Loucy (cell line): ENCODE results near the gene LCN15.

Experiments
- H2AFZ ChIP-seq: fragments of 200-600 bp; sonication (generic); 2 replicates; pipeline ENCODE4 v1.6.0; 2016; ENCODE audit warnings: antibody characterized with exemption, mild to moderate bottlenecking, low read length, moderate library complexity
- H3F3A ChIP-seq: fragments of 200-600 bp; 2 replicates; pipeline ENCODE4 v1.6.0; 2016; ENCODE audit warnings: antibody characterized with exemption, low read depth, mild to moderate bottlenecking
- H3K27me3 ChIP-seq: fragments of 200-600 bp; sonication (generic); 2 replicates; pipeline ENCODE4 v1.6.1; 2014; ENCODE audit warnings: low read length, mild to moderate bottlenecking; ENCODE audit not compliant: insufficient read depth, poor library complexity, severe bottlenecking
- H3K36me3 ChIP-seq: fragments of 200-600 bp; sonication (generic); 2 replicates; pipeline ENCODE4 v1.6.1; 2016; ENCODE audit warnings: low read length; ENCODE audit not compliant: insufficient read depth
- H3K4me1 ChIP-seq: fragments of 200-600 bp; sonication (generic); 2 replicates; pipeline ENCODE4 v1.5.1; 2014; ENCODE audit warnings: low read length, mild to moderate bottlenecking; ENCODE audit not compliant: insufficient read depth, poor library complexity, severe bottlenecking
- H3K4me2 ChIP-seq: fragments of 200-600 bp; sonication (generic); 2 replicates; pipeline ENCODE4 v1.6.0; 2014; ENCODE audit warnings: antibody characterized with exemption, low read length, low read depth, mild to moderate bottlenecking; ENCODE audit not compliant: poor library complexity, severe bottlenecking
- H3K4me3 ChIP-seq: fragments of 200-600 bp; sonication (generic); 2 replicates; pipeline ENCODE4 v1.5.1; 2014; ENCODE audit warnings: low read length, mild to moderate bottlenecking, mixed read lengths; ENCODE audit not compliant: poor library complexity, severe bottlenecking
- H3K79me2 ChIP-seq: fragments of 200-600 bp; sonication (generic); 2 replicates; pipeline ENCODE4 v1.6.1; 2014; ENCODE audit warnings: low read length; ENCODE audit not compliant: insufficient read depth
- H3K9ac ChIP-seq: fragments of 200-600 bp; sonication (generic); 2 replicates; pipeline ENCODE4 v1.6.0; 2014; ENCODE audit warnings: mild to moderate bottlenecking, low read depth, low read length, moderate library complexity; ENCODE audit not compliant: poor library complexity, severe bottlenecking
- H3K9me2 ChIP-seq: fragments of 200-600 bp; sonication (generic); replicated peaks from 2 replicates; pipeline ENCODE4 v1.6.1; 2016; ENCODE audit warnings: low read depth, low read length, mixed read lengths
- H3K9me3 ChIP-seq: fragments of 200-600 bp; sonication (generic); 2 replicates; pipeline ENCODE4 v1.6.1; 2014; ENCODE audit warnings: mild to moderate bottlenecking, antibody characterized with exemption, low read length, low read depth; ENCODE audit not compliant: insufficient read depth
- H4K20me1 ChIP-seq: fragments of 200-600 bp; sonication (generic); 2 replicates; pipeline ENCODE4 v1.6.0; 2014; ENCODE audit warnings: antibody characterized with exemption, low read length, mild to moderate bottlenecking; ENCODE audit not compliant: insufficient read depth, poor library complexity, severe bottlenecking
- EZH2phosphoT487 ChIP-seq: fragments of 200-600 bp; IDR thresholded peaks from 2 replicates; pipeline ENCODE4 v1.6.1; 2018; ENCODE audit warnings: antibody characterized with exemption, mild to moderate bottlenecking, moderate library complexity, borderline replicate concordance
- TF ChIP-seq, protein P1 (sequence below): fragments of 200-600 bp; sonication (generic); conservative IDR thresholded peaks from 2 replicates; pipeline ENCODE4 v1.5.1; 2014; ENCODE audit warnings: mild to moderate bottlenecking, antibody characterized with exemption, low read length

The LCN15 gene

DNA sequence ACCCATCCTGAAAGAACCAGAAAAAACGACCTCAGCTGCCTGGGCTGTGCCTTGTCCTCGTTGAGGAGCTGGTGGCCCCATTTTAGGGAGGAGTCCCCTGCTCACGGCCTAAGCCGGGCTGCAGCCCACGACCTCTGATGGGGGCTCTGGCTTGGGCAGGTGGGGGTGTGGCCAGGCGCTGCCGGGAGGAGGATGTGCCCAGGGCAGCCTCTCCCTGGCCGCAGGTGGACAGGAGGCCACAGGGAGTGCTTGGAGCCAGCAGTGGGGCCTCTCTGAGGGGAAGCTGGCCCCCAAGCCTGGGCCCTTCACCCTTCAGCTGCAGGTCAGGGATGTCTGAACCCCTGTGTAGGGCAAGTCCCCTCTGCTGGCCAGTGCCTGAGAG is 49.4 kb downstream of the LCN15 start:
- no peaks in the 10 kb centered on the region for H3K4me1 ChIP-seq
- H3K36me3 ChIP-seq: no peaks in the 10 kb centered on the region
- no peaks in the 10 kb centered on the region for H3K9me2 ChIP-seq
- H3K9me3 ChIP-seq: no peaks in the 10 kb centered on the region
- no peaks in the 10 kb centered on the region for H4K20me1 ChIP-seq
- H3K4me3 ChIP-seq: no peak overlapping the region
- H2AFZ ChIP-seq: no peak overlapping the region
- H3K4me2 ChIP-seq: no peak overlapping the region
- no peak overlapping the region for H3K9ac ChIP-seq
- no peaks in the 10 kb centered on the region for H3K79me2 ChIP-seq
- H3K27me3 ChIP-seq: no peaks in the 10 kb centered on the region
- TF ChIP-seq, protein P1, sequence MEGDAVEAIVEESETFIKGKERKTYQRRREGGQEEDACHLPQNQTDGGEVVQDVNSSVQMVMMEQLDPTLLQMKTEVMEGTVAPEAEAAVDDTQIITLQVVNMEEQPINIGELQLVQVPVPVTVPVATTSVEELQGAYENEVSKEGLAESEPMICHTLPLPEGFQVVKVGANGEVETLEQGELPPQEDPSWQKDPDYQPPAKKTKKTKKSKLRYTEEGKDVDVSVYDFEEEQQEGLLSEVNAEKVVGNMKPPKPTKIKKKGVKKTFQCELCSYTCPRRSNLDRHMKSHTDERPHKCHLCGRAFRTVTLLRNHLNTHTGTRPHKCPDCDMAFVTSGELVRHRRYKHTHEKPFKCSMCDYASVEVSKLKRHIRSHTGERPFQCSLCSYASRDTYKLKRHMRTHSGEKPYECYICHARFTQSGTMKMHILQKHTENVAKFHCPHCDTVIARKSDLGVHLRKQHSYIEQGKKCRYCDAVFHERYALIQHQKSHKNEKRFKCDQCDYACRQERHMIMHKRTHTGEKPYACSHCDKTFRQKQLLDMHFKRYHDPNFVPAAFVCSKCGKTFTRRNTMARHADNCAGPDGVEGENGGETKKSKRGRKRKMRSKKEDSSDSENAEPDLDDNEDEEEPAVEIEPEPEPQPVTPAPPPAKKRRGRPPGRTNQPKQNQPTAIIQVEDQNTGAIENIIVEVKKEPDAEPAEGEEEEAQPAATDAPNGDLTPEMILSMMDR: no peak
- TF ChIP-seq EZH2phosphoT487: no peak
- H3F3A ChIP-seq: no peaks in the 10 kb centered on the region

DNA sequence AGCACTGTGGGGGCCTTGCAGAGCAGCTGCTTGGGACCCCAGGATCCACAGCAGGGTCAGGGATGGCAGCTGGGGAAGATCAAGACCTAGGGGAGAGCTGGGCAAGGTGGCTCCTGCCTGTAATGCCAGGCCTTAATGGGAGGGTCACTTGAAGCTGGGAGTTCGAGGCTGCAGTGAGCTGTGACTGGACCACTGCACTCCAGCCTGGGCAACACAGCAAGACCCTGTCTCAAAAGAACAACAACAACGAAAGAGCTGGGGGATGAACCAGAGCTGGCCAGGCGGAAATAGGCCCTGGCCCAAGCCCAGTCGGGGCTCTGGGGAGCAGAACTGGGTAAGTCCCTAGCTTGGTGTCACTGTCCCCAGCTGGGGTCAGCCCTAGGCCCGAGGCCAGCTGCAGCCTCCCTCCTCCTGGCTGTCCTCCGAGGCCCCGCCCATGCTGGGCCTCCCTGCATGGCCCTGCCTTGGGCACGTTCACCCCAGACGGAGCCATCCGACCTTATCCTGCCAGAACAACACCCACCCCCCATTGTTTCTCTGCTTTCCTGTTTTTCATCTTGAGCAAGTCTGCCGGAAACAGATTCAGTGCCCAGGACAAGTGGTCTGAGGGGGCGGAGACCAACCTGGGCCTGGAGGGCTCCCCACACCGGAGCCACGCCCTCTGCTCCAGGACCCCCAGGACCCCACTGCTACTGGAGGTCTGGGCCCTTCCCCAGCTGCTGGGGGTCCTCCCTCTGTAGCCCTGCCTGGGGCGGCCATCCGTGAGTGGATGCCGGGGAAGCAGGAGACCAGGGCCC is 50.0 kb downstream of the LCN15 start:
- Histone ChIP-seq H3K9me2 (no peaks in the 10 kb centered on the region), H3K4me1 (no peaks in the 10 kb centered on the region), H3K79me2 (no peaks in the 10 kb centered on the region), H4K20me1 (no peaks in the 10 kb centered on the region), H3K4me2 (no peak overlapping the region), H3K4me3 (no peak overlapping the region), H3K27me3 (no peaks in the 10 kb centered on the region), H3F3A (no peaks in the 10 kb centered on the region), H2AFZ (no peak overlapping the region), H3K36me3 (no peaks in the 10 kb centered on the region), H3K9ac (no peak overlapping the region), H3K9me3 (no peaks in the 10 kb centered on the region)
- TF ChIP-seq EZH2phosphoT487: no peak
- TF ChIP-seq, protein P1: no peak

DNA sequence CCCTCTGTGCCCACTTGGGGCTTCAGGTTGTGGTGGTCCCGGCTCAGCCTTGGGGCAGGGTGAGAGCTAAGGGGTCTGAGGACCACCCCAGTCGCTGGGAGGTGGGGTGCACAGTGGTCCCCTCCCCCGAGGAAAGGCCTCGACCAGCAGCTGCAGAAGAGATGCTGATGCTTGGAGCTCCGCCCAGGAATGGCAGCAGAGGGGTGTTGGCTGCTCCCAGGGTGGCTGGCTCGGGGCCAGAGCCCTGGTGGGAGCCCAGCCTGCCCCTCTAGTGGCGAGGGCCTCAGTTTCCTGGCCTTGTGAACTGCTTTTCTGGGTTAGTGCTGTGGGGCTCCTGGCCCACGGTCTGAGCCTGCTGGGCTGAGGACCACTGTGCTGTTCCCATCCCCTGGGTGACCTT is 50.8 kb downstream of the LCN15 start:
- Histone ChIP-seq H3K9me2 (no peaks in the 10 kb centered on the region), H3K4me3 (no peak overlapping the region), H3K9ac (no peak overlapping the region)

More for the DNA sequence above, 50.8 kb downstream of the LCN15 start:
- TF ChIP-seq, protein P1: no peak
- no peak for TF ChIP-seq EZH2phosphoT487
- no peaks in the 10 kb centered on the region for H3F3A ChIP-seq
- H3K36me3 ChIP-seq: no peaks in the 10 kb centered on the region
- no peaks in the 10 kb centered on the region for H4K20me1 ChIP-seq
- H2AFZ ChIP-seq: no peak overlapping the region
- no peak overlapping the region for H3K4me2 ChIP-seq
- no peaks in the 10 kb centered on the region for H3K79me2 ChIP-seq
- H3K9me3 ChIP-seq: no peaks in the 10 kb centered on the region
- H3K27me3 ChIP-seq: no peaks in the 10 kb centered on the region
- no peaks in the 10 kb centered on the region for H3K4me1 ChIP-seq
